GF-D8 (cell line): ENCODE data around the gene ZNF568.

Experiments
- DNase-seq: peaks from one replicate; lab custom pipeline; 2025; lab: John Stamatoyannopoulos, UW

Gene ZNF568

GRCh38 chr19:36999313-36999712 lies 83.2 kb downstream of the ZNF568 start:
- DNase-seq, result no peak

DNA sequence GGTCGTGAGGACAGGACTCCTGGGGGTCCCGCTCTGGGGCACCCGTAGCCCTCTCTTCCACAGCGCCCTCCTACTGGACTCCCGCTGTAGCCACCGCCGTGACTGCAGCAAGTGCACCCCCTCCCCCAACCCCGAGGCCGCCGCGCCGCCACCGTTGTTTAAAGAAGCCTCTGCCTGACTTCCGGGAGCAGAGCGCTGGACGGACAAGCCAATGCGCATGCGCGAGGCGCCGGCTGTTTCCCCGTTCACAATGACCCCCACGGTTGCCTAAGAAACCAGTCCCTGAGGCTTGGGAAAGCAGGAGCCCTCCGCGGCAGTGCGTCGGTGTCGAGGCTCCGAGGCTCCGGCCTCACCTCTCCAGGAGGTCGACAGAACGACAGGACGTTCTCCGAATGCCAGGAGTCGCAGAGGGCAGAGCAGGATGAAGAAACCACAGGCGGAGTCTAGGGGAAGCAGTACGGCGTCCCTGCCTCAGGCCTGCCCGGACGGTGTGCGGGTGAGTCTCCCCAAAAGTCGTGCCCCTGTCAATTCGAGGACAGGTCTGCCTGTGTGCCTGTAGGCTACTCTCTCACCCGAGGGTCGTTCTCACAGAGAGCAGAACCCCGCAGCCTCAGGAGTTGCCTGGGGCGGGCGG lies 91.6 kb downstream of the ZNF568 start:
- no peak for DNase-seq

DNA sequence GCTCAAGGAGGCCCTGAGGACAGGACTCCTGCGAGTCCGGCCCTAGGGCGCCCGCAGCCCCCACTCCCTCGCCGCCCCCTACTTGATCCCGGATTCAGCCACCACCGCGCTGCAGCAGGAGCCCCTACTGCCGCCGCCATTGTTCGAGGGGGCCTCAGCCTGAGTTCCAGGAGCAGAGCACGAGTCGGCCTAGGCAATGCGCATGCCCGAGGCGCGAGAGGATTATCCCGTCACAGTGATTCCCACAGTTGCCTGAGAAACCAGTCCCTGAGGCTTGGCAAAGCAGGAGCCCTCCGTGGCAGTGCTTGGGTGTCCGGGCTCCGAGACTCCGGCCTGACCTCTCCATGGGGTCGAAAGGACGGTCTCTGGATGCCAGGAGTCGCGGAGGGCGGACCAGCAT lies 93.7 kb downstream of the ZNF568 start:
- DNase-seq, result no peak

GRCh38 chr19:37012093-37012745 lies 96.1 kb downstream of the ZNF568 start:
- no peak for DNase-seq

DNA sequence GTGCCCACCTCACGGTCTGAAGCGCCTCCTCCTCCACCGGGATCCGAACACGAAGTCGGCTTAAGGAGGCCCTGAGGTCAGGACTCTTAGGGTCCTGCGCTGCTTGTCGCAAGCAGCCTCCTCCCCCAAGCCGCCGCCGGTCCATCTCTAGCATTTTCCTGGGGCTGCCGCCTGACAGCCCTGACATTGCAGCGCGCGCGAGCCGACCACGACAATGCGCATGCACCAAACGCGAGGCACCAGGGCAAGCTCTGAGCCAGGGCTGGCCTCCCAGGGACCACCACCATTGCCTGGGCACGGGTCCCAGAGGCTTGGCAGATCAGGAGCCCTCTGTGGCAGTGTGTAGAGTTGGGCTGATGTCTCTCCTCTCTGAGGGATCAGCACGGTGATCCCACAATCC lies 98.3 kb downstream of the ZNF568 start:
- no peak for DNase-seq

DNA sequence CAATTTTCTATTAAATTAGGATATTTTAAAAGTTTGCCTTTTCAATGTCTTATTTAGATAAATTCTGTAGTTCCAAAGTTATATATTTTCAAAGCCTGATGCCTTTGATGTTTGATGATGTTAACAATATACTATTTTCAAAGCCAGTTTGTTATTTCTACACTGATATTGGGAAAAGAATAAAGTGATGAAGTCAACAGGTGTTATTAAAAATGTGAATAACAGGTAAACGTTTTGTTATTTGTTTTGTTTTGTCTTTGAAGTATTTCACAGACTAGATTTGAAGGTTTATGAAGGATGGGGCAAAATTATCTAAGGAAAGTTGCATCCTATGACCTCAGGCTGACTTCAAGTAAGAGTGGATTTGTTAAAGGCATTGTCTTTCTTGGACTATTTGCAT lies 129.0 kb downstream of the ZNF568 start:
- no peak for DNase-seq
